Right lobe of liver (tissue), 6 donors: ENCODE measurements around the gene STAT3. TPM values are rescaled to one million over a fixed set of nuclear protein-coding genes. Genes with fewer than 3 reads are reported as not detected.
A peak's percentile ranks its signal among the peaks of the same experiment; 100 is the strongest.

Experiments used
- ATAC-seq, 4 donors: fragments of 200-7000 bp; cut with Tn5 transposase; one replicate each; pipeline ENCODE4 v1.9.1; 2020; ENCODE audit warnings: mild to moderate bottlenecking in 4 of 4, moderate library complexity in 4 of 4
- DNase-seq, 3 donors: peaks; one replicate each; pipeline ENCODE4 v3.0.0-alpha.2; 2020
- H3K27ac ChIP-seq, 3 donors: fragments of 200-600 bp; one replicate each; pipeline ENCODE4 v1.8.0; 2022
- H3K27me3 ChIP-seq, 2 donors: fragments of 200-600 bp; one replicate each; pipeline ENCODE4 v1.8.0; 2022
- H3K36me3 ChIP-seq, 4 donors: fragments of 200-600 bp; sonication (generic) in 1 of 4; one replicate each; pipeline versions ENCODE4 v1.5.1 to v1.8.0; 2017 to 2022; ENCODE audit warnings: control low read depth in 1 of 4
- H3K4me1 ChIP-seq, 4 donors: fragments of 200-600 bp; sonication (generic) in 1 of 4; one replicate each; pipeline versions ENCODE4 v1.5.1 to v1.8.0; 2017 to 2022; ENCODE audit warnings: control low read depth in 1 of 4
- H3K4me3 ChIP-seq, 3 donors: fragments of 200-600 bp; one replicate each; pipeline ENCODE4 v1.8.0; 2022
- H3K9me3 ChIP-seq, 4 donors: fragments of 200-600 bp; sonication (generic) in 1 of 4; one replicate each; pipeline versions ENCODE4 v1.5.1 to v1.8.0; 2017 to 2022; ENCODE audit warnings: control low read depth in 1 of 4
- CTCF ChIP-seq, 4 donors: fragments of 200-600 bp in 3 of 4; fragments of 450-650 bp in 1 of 4; IDR thresholded peaks; one replicate each; pipeline versions ENCODE4 v1.5.1 to v1.8.0; 2016 to 2022; ENCODE audit warnings: antibody characterized with exemption in 4 of 4, mild to moderate bottlenecking in 2 of 4
- POLR2A ChIP-seq: fragments of 450-650 bp; IDR thresholded peaks from one replicate; pipeline ENCODE4 v1.6.1; 2017; ENCODE audit warnings: antibody characterized with exemption, mild to moderate bottlenecking
- WGBS: methylation state at CpG from one replicate; pipeline ENCODE4 v1.1.6; 2018; ENCODE audit warnings: low coverage, low lambda C conversion rate; ENCODE audit not compliant: insufficient coverage; ENCODE audit errors: missing lambda C conversion rate; 5-methylcytosine and 5-hydroxymethylcytosine counted together
- intact Hi-C, 2 donors: fragments of 100-400 bp; cut with DNase I; formaldehyde crosslinking; loops; one replicate each; pipeline versions ENCODE4 v1.11.2 to v1.14.1; 2022
- total RNA-seq, 6 experiments: library from RNA; depleted of rRNA in 2 of 6; stranded (reverse); fragments of >200 nt in 2 of 6; fragmentation: NEBNext Ultra II Directional in 3 of 6; extraction: Animal tissue kit (Norgen Biotek cat#: 25700) in 3 of 6; gene quantifications; one replicate each; pipeline versions ENCODE4 v1.1.0 to v1.2.4, GENCODE V29; 2016 to 2023
- donor health status: DM: no; HTN: yes; CAD: no.
- donor health status: DM: no; HTN: no; CAD: no.
- donor health status: DM: no; HTN: no; CAD: no.
- donor health status: DM: no; HTN: yes; CAD: no.
- donor health status: DM: no; HTN: yes; CAD: no.

STAT3 gene
- total RNA-seq, 6 experiments from 2014 or later: 108 to 267 (median 208) TPM

DNA sequence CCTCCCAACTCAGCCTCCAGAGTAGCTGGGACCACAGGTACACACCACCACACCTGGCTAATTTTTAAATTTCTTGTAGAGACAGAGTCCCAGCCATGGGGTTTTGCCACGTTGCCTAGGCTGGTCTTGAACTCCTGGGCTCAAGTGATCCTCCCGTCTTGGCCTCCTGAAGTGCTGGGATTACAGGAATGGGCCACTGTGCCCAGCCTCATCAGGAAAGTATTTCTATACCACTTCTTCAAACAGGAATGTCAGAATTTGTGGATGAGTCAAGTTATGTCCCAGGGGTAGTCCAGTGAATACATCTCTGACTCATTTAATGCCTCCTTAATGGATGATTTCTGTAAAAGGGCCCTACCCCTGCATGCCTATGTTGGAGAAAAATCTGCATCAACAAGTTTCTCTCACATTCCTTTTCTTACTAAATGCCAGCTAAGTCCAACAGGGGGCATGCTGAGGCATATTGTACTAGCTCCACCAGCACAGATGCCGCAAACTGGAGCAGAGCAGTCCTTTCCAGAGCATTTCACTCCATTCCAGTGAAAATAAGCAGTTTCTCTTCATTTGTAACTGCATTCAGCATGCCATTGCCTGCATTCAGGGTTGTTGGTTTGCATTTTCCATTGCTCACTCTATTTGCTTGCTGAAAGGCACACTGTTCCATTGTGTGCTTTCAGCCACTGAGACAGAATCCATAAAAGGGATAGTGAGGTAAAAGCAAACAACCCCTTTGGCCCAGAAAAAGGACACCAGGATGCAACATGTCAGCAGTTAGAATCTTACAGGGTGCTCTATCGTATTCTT lies 40.1 kb upstream of the STAT3 start:
- 16% methylated on average over 4 of the region's 4 CpGs for WGBS
- TF ChIP-seq POLR2A (no peak), CTCF (IDR thresholded peaks at IDR 0.05) (peak; percentile 65 to 77 (median 66))
- H3K27me3 ChIP-seq: no peaks in the 10 kb centered on the region
- intact Hi-C loops: no loop called here
- H3K4me1 ChIP-seq: peaks cover 0 to 2% (median 1%) of the 10 kb centered on the region in 4 donors
- no peak overlapping the region for H3K27ac ChIP-seq
- DNase-seq (peak; percentile 36 to 56 (median 42)), ATAC-seq (peak; percentile 81 to 93 (median 90))
- H3K36me3 ChIP-seq: no peaks in the 10 kb centered on the region
- no peak overlapping the region for H3K4me3 ChIP-seq
- H3K9me3 ChIP-seq: no peaks in the 10 kb centered on the region

GRCh38 chr17:42424991-42425610 lies 36.9 kb upstream of the STAT3 start:
- intact Hi-C loops: loop anchor here in 1 of 2 donors (5.0 kb wide), 1 partner anchor 87 kb away; no protein-coding TSS in a partner anchor
- H3K27ac ChIP-seq: no peak overlapping the region
- H3K9me3 ChIP-seq: no peaks in the 10 kb centered on the region
- H3K4me1 ChIP-seq: peaks cover 0 to 12% (median 2%) of the 10 kb centered on the region in 4 donors
- DNase-seq (peak in 1 of 3 donors; percentile 34), ATAC-seq (no peak)
- WGBS: 100% methylated on average over 1 of the region's 4 CpGs
- no peaks in the 10 kb centered on the region for H3K36me3 ChIP-seq
- H3K4me3 ChIP-seq: no peak overlapping the region
- H3K27me3 ChIP-seq: no peaks in the 10 kb centered on the region
- TF ChIP-seq CTCF (IDR thresholded peaks at IDR 0.05) (no peak), POLR2A (no peak)

GRCh38 chr17:42423766-42424165 lies 35.5 kb upstream of the STAT3 start:
- peak in 1 of 3 donors; percentile 18 for DNase-seq
- no peaks in the 10 kb centered on the region for H3K9me3 ChIP-seq
- 58% methylated on average over 11 of the region's 11 CpGs for WGBS
- H3K36me3 ChIP-seq: no peaks in the 10 kb centered on the region
- H3K4me3 ChIP-seq: no peak overlapping the region
- peak overlapping the region in 1 of 3 donors; percentile 38 for H3K27ac ChIP-seq
- TF ChIP-seq CTCF (IDR thresholded peaks at IDR 0.05): no peak
- no peak for TF ChIP-seq POLR2A
- intact Hi-C loops: loop anchor here in 1 of 2 donors (5.0 kb wide), 1 partner anchor 89 kb away; no protein-coding TSS in a partner anchor
- H3K27me3 ChIP-seq: no peaks in the 10 kb centered on the region
- H3K4me1 ChIP-seq: peaks cover 0 to 12% (median 2%) of the 10 kb centered on the region in 4 donors
- no peak for ATAC-seq

- Histone ChIP-seq H3K27ac (peak within 1 kb of the TSS; percentile 59 to 84 (median 76)), H3K27me3 (no peaks in the 10 kb centered on the region), H3K4me1 (peaks cover 0 to 12% (median 2%) of the 10 kb centered on the region in 4 donors), H3K36me3 (no peaks in the 10 kb centered on the region), H3K4me3 (peak within 1 kb of the TSS; percentile 55 to 59 (median 57)), H3K9me3 (no peaks in the 10 kb centered on the region)
- TF ChIP-seq CTCF (IDR thresholded peaks at IDR 0.05): no peak
- TF ChIP-seq POLR2A: peak; percentile 78
- intact Hi-C loops: loop anchor here in 1 of 2 donors (5.0 kb wide), 1 partner anchor 89 kb away; no protein-coding TSS in a partner anchor
- WGBS: 3% methylated on average over 31 of the region's 58 CpGs
- ATAC-seq (peak; percentile 90 to 93 (median 92)), DNase-seq (peak; percentile 94 to 96 (median 94))
These were observed 34.9 kb upstream of the STAT3 start, which contains the start of gene CAVIN1 for GRCh38 chr17:42422958-42423712. TSS of gene CAVIN1 (minus strand) at chr17:42423256. CDS start at chr17:42423097, 159 bp downstream.
